T-cell (primary cell): ENCODE data around the gene KRT15. TPM values are rescaled to one million over a fixed set of nuclear protein-coding genes. Genes with fewer than 3 reads are reported as not detected.

ENCODE experiments used
- ATAC-seq, 4 experiments: fragments of 200-7000 bp in 3 of 4; fragments of 150-1000 bp in 1 of 4; cut with Tn5 transposase; replicated peaks in 1 of 4; 1 replicate in 3 of 4; 2 replicates in 1 of 4; pipeline ENCODE4 v1.10.0; 2021; ENCODE audit warnings: moderate library complexity in 3 of 4, mild to moderate bottlenecking in 2 of 4, moderate number of reproducible peaks in 1 of 4
- CTCF ChIA-PET, 2 donors: fragments of 300-600 bp; sonication (Branson Sonifier 250); formaldehyde crosslinking; loops; one replicate each; lab custom pipeline; 2022; ENCODE audit warnings: antibody characterized with exemption in 2 of 2; lab: Charles Lee
- POLR2A ChIA-PET, 2 donors: fragments of 300-600 bp; sonication (Branson Sonifier 250); formaldehyde crosslinking; loops; one replicate each; lab custom pipeline; 2022; ENCODE audit warnings: antibody characterized with exemption in 2 of 2; lab: Charles Lee
- DNase-seq, 35 experiments: peaks; one replicate each; pipeline versions ENCODE4 v3.0.0 to v3.0.0-alpha.2; 2013 to 2023
- H3K27ac ChIP-seq: one replicate; pipeline ENCODE4 v1.5.1; 2013; ENCODE audit warnings: low read length
- H3K27me3 ChIP-seq, 2 experiments: replicated peaks in 1 of 2; 1 replicate in 1 of 2; 2 replicates in 1 of 2; pipeline versions ENCODE4 v1.6.1 to v1.7.0; 2013; ENCODE audit warnings: low read length in 1 of 2, mixed read lengths in 1 of 2; ENCODE audit not compliant: control insufficient read depth in 2 of 2, insufficient read depth in 2 of 2; ENCODE audit errors: extremely low read depth in 1 of 2
- H3K36me3 ChIP-seq, 2 donors: 1 replicate in 1 of 2; 2 replicates in 1 of 2; pipeline versions ENCODE4 v1.6.1 to v1.7.0; 2013; ENCODE audit warnings: low read length in 1 of 2; ENCODE audit not compliant: control insufficient read depth in 2 of 2, insufficient read depth in 1 of 2; ENCODE audit errors: extremely low read depth in 1 of 2
- H3K4me1 ChIP-seq, 2 experiments: 1 replicate in 1 of 2; 2 replicates in 1 of 2; pipeline versions ENCODE4 v1.6.1 to v1.7.0; 2013; ENCODE audit warnings: low read length in 2 of 2, mixed read lengths in 1 of 2; ENCODE audit not compliant: insufficient read depth in 2 of 2, control insufficient read depth in 1 of 2; ENCODE audit errors: extremely low read depth in 1 of 2
- H3K4me3 ChIP-seq, 2 donors: 1 replicate in 1 of 2; 2 replicates in 1 of 2; pipeline versions ENCODE4 v1.5.1 to v1.7.0; 2013; ENCODE audit warnings: mild to moderate bottlenecking in 2 of 2, low read length in 1 of 2, moderate library complexity in 1 of 2; ENCODE audit not compliant: control insufficient read depth in 1 of 2; ENCODE audit errors: extremely low read depth in 1 of 2
- H3K9me3 ChIP-seq: 2 replicates; pipeline ENCODE4 v1.7.0; 2013
- H3K27ac Mint-ChIP-seq, 2 donors: one replicate each; pipeline ENCODE4 v1.8.0; 2020 to 2021; ENCODE audit warnings: mild to moderate bottlenecking in 2 of 2, mixed read lengths in 2 of 2
- H3K27me3 Mint-ChIP-seq, 2 donors: one replicate each; pipeline ENCODE4 v1.8.0; 2021 to 2022; ENCODE audit warnings: mixed read lengths in 2 of 2
- H3K36me3 Mint-ChIP-seq: one replicate; pipeline ENCODE4 v1.8.0; 2021; ENCODE audit warnings: mixed read lengths
- H3K4me1 Mint-ChIP-seq, 3 donors: one replicate each; pipeline ENCODE4 v1.8.0; 2020 to 2022; ENCODE audit warnings: mixed read lengths in 3 of 3, mild to moderate bottlenecking in 1 of 3
- H3K4me3 Mint-ChIP-seq, 3 donors: one replicate each; pipeline ENCODE4 v1.8.0; 2020 to 2022; ENCODE audit warnings: mild to moderate bottlenecking in 3 of 3, mixed read lengths in 3 of 3, moderate library complexity in 3 of 3
- H3K9me3 Mint-ChIP-seq, 3 donors: one replicate each; pipeline ENCODE4 v1.8.0; 2020 to 2022; ENCODE audit warnings: mixed read lengths in 3 of 3
- WGBS: methylation state at CpG from one replicate; pipeline ENCODE4 v1.1.5; 2013; ENCODE audit warnings: missing lambda C conversion rate; ENCODE audit not compliant: insufficient coverage; 5-methylcytosine and 5-hydroxymethylcytosine counted together
- total RNA-seq, 35 experiments: library from RNA in 6 of 35; stranded (reverse) in 6 of 35; fragments of 120-200 nt in 1 of 35; gene quantifications; one replicate each; pipeline versions ENCODE4 v1.2.1 to v1.2.4 and lab custom pipeline; 2013 to 2026

Gene KRT15
- total RNA-seq, 5 donors from 2014 or later (not counting 1 experiment from before 2014, with no cell fraction given), result 0.18 to 0.63 TPM; not detected in 3

- H3K9me3 Mint-ChIP-seq, result peaks cover 0 to 7% (median 0%) of the 10 kb centered on the region in 3 donors
- ATAC-seq (no peak), DNase-seq (no peak)
- H3K4me1 Mint-ChIP-seq, result no peaks in the 10 kb centered on the region
- no peak overlapping the region for H3K27ac Mint-ChIP-seq
- POLR2A ChIA-PET, result no interaction called here
- Histone ChIP-seq H3K36me3 (no peaks in the 10 kb centered on the region), H3K4me3 (no peak overlapping the region), H3K27me3 (peaks cover 0 to 21% of the 10 kb centered on the region in 2 experiments), H3K4me1 (no peaks in the 10 kb centered on the region), H3K9me3 (no peaks in the 10 kb centered on the region), H3K27ac (no peak overlapping the region)
- WGBS, result 62% methylated on average over 4 of the region's 6 CpGs
- CTCF ChIA-PET, result no interaction called here
- no peak overlapping the region for H3K4me3 Mint-ChIP-seq
- H3K27me3 Mint-ChIP-seq, result peaks cover 2 to 13% of the 10 kb centered on the region in 2 donors
- H3K36me3 Mint-ChIP-seq, result no peaks in the 10 kb centered on the region
These were observed 54.0 kb downstream of the KRT15 start for GRCh38 chr17:41464682-41465081.

- no peak for ATAC-seq
- Histone ChIP-seq H3K4me3 (no peak overlapping the region), H3K27ac (no peak overlapping the region), H3K4me1 (no peaks in the 10 kb centered on the region), H3K9me3 (no peaks in the 10 kb centered on the region), H3K36me3 (no peaks in the 10 kb centered on the region), H3K27me3 (peaks cover 0 to 21% of the 10 kb centered on the region in 2 experiments)
- Mint-ChIP-seq H3K36me3 (no peaks in the 10 kb centered on the region), H3K4me1 (no peaks in the 10 kb centered on the region), H3K9me3 (peaks cover 0 to 7% (median 0%) of the 10 kb centered on the region in 3 donors), H3K27me3 (peaks cover 2 to 9% of the 10 kb centered on the region in 2 donors), H3K27ac (no peak overlapping the region), H3K4me3 (no peak overlapping the region)
- ChIA-PET CTCF (no interaction called here), POLR2A (no interaction called here)
- DNase-seq, result no peak
- WGBS, result 93% methylated on average over 8 of the region's 11 CpGs
These were observed 54.5 kb downstream of the KRT15 start for GRCh38 chr17:41464173-41464572.

GRCh38 chr17:41463746-41464145 lies 54.9 kb downstream of the KRT15 start:
- Mint-ChIP-seq H3K9me3 (peaks cover 0 to 7% (median 0%) of the 10 kb centered on the region in 3 donors), H3K36me3 (no peaks in the 10 kb centered on the region), H3K4me3 (no peak overlapping the region), H3K27ac (no peak overlapping the region), H3K4me1 (no peaks in the 10 kb centered on the region), H3K27me3 (peaks cover 2 to 9% of the 10 kb centered on the region in 2 donors)
- WGBS, result 82% methylated on average over 8 of the region's 8 CpGs
- Histone ChIP-seq H3K27ac (no peak overlapping the region), H3K4me1 (no peaks in the 10 kb centered on the region), H3K9me3 (no peaks in the 10 kb centered on the region), H3K4me3 (no peak overlapping the region), H3K36me3 (no peaks in the 10 kb centered on the region), H3K27me3 (peaks cover 0 to 21% of the 10 kb centered on the region in 2 experiments)
- ChIA-PET CTCF (no interaction called here), POLR2A (no interaction called here)
- DNase-seq, result no peak
- no peak for ATAC-seq

Other genes starting within 250 kb of the KRT15 start
- gene KRTAP9-7, start 243.2 kb downstream of the KRT15 start, total RNA-seq, result not detected
- under 1 TPM in 2 of 5 donors, not detected in 3; 0.43 to 0.84 TPM for gene KRTAP29-1, start 216.0 kb downstream of the KRT15 start, total RNA-seq
- gene KRTAP16-1, start 209.6 kb downstream of the KRT15 start, total RNA-seq, result 1 to 10 TPM in 1 of 5 donors, under 1 TPM in 3, not detected in 1; 0.16 to 1.1 (median 0.45) TPM
- not detected for gene KRTAP17-1, start 203.2 kb downstream of the KRT15 start, total RNA-seq
- gene KRT33A, start 168.1 kb downstream of the KRT15 start, total RNA-seq, result not detected
- not detected for gene KRT33B, start 149.1 kb downstream of the KRT15 start, total RNA-seq
- not detected for gene KRT34, start 136.6 kb downstream of the KRT15 start, total RNA-seq
- gene KRT31, start 121.3 kb downstream of the KRT15 start, total RNA-seq, result not detected
- not detected for gene KRT37, start 94.3 kb downstream of the KRT15 start, total RNA-seq
- not detected for gene KRT38, start 77.9 kb downstream of the KRT15 start, total RNA-seq
- gene KRT32, start 51.5 kb downstream of the KRT15 start, total RNA-seq, result not detected
- gene KRT35, start 37.7 kb downstream of the KRT15 start, total RNA-seq, result not detected
- not detected for gene KRT36, start 29.0 kb downstream of the KRT15 start, total RNA-seq
- not detected for gene KRT13, start 13.3 kb downstream of the KRT15 start, total RNA-seq
- 1 to 10 TPM in 3 of 5 donors, not detected in 2; 3.8 to 4.8 (median 4.1) TPM for gene KRT19, start 9.4 kb upstream of the KRT15 start, total RNA-seq
- not detected for gene KRT9, start 53.2 kb upstream of the KRT15 start, total RNA-seq
- not detected for gene KRT14, start 68.0 kb upstream of the KRT15 start, total RNA-seq
- gene KRT16, start 93.9 kb upstream of the KRT15 start, total RNA-seq, result not detected
- not detected for gene KRT17, start 105.7 kb upstream of the KRT15 start, total RNA-seq
- 1,000 to 10,000 TPM in 2 of 5 donors, 100 to 1,000 TPM in 3; 962 to 2,431 (median 988) TPM for gene EIF1, start 170.0 kb upstream of the KRT15 start, total RNA-seq
- not detected for gene GAST, start 193.4 kb upstream of the KRT15 start, total RNA-seq
- under 1 TPM in 3 of 5 donors, not detected in 2; 0.49 to 0.63 (median 0.53) TPM for gene HAP1, start 215.8 kb upstream of the KRT15 start, total RNA-seq